ENCODE data around the gene PALS2. TPM values are rescaled to one million over a fixed set of nuclear protein-coding genes. Genes with fewer than 3 reads are reported as not detected.
A peak's percentile ranks its signal among the peaks of the same experiment; 100 is the strongest.

Gene PALS2, protein sequence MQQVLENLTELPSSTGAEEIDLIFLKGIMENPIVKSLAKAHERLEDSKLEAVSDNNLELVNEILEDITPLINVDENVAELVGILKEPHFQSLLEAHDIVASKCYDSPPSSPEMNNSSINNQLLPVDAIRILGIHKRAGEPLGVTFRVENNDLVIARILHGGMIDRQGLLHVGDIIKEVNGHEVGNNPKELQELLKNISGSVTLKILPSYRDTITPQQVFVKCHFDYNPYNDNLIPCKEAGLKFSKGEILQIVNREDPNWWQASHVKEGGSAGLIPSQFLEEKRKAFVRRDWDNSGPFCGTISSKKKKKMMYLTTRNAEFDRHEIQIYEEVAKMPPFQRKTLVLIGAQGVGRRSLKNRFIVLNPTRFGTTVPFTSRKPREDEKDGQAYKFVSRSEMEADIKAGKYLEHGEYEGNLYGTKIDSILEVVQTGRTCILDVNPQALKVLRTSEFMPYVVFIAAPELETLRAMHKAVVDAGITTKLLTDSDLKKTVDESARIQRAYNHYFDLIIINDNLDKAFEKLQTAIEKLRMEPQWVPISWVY
- total RNA-seq = 5.7 TPM

DNA sequence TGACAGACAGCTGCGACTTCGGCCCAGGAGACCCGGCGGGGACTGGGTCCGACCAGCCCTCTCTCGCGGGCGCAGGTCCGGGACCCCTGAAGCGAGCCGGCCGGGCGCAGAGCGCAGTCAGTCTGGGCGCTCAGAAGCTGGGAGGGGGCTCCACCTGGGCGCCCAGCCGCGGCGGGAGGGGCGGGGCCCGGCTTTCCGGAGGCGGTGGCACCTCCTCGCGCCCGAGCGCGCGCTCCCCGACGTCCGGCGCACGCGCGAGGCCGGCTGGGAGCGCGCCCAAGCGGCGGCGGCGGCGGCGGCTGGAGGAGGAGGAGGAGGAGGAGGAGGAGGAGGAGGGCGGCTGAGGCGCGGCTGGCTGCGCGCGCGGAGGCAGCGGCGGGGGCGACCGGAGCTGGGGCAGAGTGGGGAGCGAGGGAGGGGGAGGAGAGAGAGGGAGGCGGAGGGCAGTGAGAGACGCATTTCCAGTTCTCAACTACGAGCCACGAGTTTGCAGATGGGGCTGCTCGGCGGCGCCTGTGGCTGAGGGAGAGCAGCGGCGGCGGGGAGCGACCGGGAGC, at the start of gene PALS2:
Gene PALS2, plus strand, starts transcription at position 456 of the 557 bp plus-strand sequence. CDS start 50,216 bp downstream, outside the sequence.
- H3K36me3 ChIP-seq = no peaks in the 10 kb centered on the region
- DNase-seq (ENCODE audit: low spot score in 2 of 2) = peak in 1 of 2 donors; percentile 87
- TF ChIP-seq, protein P1, sequence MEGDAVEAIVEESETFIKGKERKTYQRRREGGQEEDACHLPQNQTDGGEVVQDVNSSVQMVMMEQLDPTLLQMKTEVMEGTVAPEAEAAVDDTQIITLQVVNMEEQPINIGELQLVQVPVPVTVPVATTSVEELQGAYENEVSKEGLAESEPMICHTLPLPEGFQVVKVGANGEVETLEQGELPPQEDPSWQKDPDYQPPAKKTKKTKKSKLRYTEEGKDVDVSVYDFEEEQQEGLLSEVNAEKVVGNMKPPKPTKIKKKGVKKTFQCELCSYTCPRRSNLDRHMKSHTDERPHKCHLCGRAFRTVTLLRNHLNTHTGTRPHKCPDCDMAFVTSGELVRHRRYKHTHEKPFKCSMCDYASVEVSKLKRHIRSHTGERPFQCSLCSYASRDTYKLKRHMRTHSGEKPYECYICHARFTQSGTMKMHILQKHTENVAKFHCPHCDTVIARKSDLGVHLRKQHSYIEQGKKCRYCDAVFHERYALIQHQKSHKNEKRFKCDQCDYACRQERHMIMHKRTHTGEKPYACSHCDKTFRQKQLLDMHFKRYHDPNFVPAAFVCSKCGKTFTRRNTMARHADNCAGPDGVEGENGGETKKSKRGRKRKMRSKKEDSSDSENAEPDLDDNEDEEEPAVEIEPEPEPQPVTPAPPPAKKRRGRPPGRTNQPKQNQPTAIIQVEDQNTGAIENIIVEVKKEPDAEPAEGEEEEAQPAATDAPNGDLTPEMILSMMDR (IDR thresholded peaks at IDR 0.05) = no peak
- H3K9me3 ChIP-seq = no peaks in the 10 kb centered on the region
- intact Hi-C loops (cut with DNase I) = loop anchor here (2.0 to 10.0 kb wide), 6 partner anchors 71 to 1041 kb away; partner anchors contain the start of genes CYCS, OSBPL3 and TRA2A
- H3K4me1 ChIP-seq = peaks cover 0 to 8% of the 10 kb centered on the region in 2 donors
- H3K27ac ChIP-seq = peak within 1 kb of the TSS; percentile 88 to 95
- no peaks in the 10 kb centered on the region for H3K27me3 ChIP-seq
- H3K4me3 ChIP-seq = peak within 1 kb of the TSS; percentile 86 to 99

DNA sequence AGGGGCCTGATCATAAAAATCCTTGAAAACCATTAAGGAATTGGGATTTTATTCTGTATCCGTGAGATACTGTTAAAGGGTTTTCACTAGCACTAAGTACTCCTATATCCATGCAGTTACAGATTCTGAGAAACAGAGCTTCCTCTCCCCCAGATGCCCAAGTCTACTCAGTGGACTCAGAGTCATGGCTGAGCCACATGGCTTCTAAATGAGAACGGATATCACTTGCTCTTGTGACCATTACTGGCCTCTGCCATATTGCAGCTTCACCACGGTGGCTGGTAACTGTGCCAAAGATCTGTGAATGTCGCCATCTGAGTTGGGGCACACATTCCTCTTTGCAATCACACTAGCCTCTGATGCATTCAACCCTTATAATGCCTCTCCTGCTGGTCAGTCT, 42.0 kb upstream of the PALS2 start:
- no peaks in the 10 kb centered on the region for H3K36me3 ChIP-seq
- TF ChIP-seq, protein P1 (IDR thresholded peaks at IDR 0.05) = no peak
- intact Hi-C loops (cut with DNase I) = no loop called here
- no peaks in the 10 kb centered on the region for H3K9me3 ChIP-seq
- no peaks in the 10 kb centered on the region for H3K27me3 ChIP-seq
- no peak overlapping the region for H3K27ac ChIP-seq
- H3K4me3 ChIP-seq = no peak overlapping the region
- H3K4me1 ChIP-seq = no peaks in the 10 kb centered on the region
- no peak for DNase-seq (ENCODE audit: low spot score in 2 of 2)

DNA sequence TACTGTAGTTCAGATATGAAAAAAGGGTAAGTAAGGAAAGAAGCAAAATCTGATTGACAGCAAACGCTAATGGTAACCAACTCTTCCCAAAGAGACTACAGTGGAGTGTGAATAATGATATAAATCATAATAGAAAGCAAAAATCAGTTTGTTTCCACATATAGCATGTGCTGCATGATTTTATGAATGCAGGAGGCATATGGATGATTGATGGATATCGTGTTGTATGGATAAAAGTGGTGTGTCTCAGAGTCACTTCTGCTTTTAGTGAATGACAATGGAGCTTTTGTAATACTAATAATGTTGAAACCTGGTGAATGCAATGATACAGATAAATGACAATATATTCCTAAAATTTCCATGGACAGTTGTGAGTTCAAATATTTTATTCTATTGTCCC, 36.6 kb upstream of the PALS2 start:
- no peak overlapping the region for H3K27ac ChIP-seq
- no peaks in the 10 kb centered on the region for H3K4me1 ChIP-seq
- H3K36me3 ChIP-seq = no peaks in the 10 kb centered on the region
- TF ChIP-seq, protein P1 (IDR thresholded peaks at IDR 0.05) = no peak
- intact Hi-C loops (cut with DNase I) = no loop called here
- no peak for DNase-seq (ENCODE audit: low spot score in 2 of 2)
- no peaks in the 10 kb centered on the region for H3K27me3 ChIP-seq
- no peak overlapping the region for H3K4me3 ChIP-seq
- no peaks in the 10 kb centered on the region for H3K9me3 ChIP-seq

DNA sequence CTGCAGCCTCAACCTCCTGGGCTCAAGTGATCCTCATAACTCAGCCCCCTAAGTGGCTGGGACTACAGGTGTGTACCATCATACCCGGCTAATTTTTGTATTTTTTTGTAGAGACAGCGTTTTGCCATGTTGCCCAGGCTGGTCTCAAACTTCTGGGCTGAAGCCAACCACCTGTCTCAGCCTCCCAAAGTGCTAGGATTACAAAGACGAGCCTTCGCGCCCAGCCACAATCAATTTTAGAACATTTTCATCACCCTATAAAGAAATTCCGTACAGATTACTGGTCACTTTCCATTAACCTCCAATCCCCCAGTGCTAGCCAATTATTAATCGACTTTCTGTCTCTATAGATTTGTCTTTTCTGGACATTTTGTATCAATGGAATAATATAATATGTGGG, 32.3 kb upstream of the PALS2 start:
- DNase-seq (ENCODE audit: low spot score in 2 of 2) = no peak
- intact Hi-C loops (cut with DNase I) = no loop called here
- no peaks in the 10 kb centered on the region for H3K9me3 ChIP-seq

DNA sequence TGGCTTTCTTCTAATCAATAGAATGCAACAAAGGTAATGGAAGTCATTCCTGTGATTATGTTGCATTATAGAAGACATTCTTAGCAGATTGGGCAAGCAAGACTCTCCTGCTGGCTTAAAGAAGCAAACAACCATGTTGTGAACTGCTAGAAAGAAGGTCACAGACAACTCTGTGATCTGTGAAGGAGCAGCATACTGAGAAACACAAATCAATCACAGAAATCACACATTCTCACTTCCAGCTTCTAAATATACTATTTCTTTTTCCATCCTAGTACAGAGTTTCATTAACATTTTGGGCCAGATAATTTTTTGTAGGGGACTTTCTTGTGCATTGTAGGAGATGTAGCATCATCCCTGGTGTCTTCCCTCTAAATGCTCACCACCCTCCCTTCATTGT, 28.0 kb upstream of the PALS2 start:
- TF ChIP-seq, protein P1 (IDR thresholded peaks at IDR 0.05) = no peak
- no peaks in the 10 kb centered on the region for H3K36me3 ChIP-seq
- H3K27me3 ChIP-seq = no peaks in the 10 kb centered on the region

More for the DNA sequence above, 32.3 kb upstream of the PALS2 start:
- no peak overlapping the region for H3K27ac ChIP-seq
- no peaks in the 10 kb centered on the region for H3K27me3 ChIP-seq
- H3K36me3 ChIP-seq = no peaks in the 10 kb centered on the region
- no peak overlapping the region for H3K4me3 ChIP-seq
- TF ChIP-seq, protein P1 (IDR thresholded peaks at IDR 0.05) = no peak
- no peaks in the 10 kb centered on the region for H3K4me1 ChIP-seq

More for the DNA sequence above, 28.0 kb upstream of the PALS2 start:
- Histone ChIP-seq H3K4me3 (no peak overlapping the region), H3K27ac (no peak overlapping the region), H3K9me3 (no peaks in the 10 kb centered on the region), H3K4me1 (peaks cover 0 to 4% of the 10 kb centered on the region in 2 donors)
- intact Hi-C loops (cut with DNase I) = no loop called here
- DNase-seq (ENCODE audit: low spot score in 2 of 2) = no peak
